GM19023 (cell line): ENCODE measurements around the gene ONECUT2.
"Not testable (repeated sequence)": the region's sequence is repeated elsewhere in the genome, so short reads cannot be mapped to it uniquely, and the experiment has no call there.

Experiments
- ATAC-seq: cut with Tn5 transposase; IDR thresholded peaks from one replicate; pipeline ENCODE4 v1.9.1; 2021; ENCODE audit warnings: mild to moderate bottlenecking, moderate library complexity; ENCODE audit not compliant: unreplicated experiment

Gene ONECUT2

GRCh38 chr18:57445488-57446319 is 10.5 kb downstream of the ONECUT2 start:
- no peak for ATAC-seq

GRCh38 chr18:57446322-57446721 is 11.1 kb downstream of the ONECUT2 start:
- no peak for ATAC-seq

GRCh38 chr18:57447154-57447621 is 12.0 kb downstream of the ONECUT2 start:
- ATAC-seq: no peak

DNA sequence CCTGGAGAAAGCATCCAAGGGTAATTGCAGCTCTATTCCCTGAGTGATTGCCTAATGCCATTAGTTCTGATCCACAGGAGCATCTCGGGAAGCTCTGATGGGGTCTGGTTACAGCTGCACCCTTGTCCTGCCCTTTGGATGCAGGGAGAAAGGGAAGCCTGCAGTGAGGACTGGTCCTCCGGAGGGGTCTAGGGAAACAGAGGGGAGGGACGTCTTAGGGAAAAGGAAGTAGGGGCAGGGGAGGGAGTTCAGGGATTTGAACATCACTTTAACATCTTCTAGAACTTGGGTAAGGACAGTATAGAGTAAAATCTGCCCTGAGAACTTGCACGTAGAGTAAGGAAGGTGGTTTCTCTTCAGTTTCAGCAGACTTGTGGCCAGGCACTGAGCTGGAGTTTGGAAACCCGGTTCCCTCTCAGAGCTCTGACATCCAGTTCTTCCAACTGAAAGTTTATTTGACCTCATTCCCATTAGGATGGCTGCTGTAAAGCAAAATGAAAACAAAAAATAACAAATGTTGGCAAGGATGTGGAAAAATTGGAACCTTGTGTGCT is 20.5 kb downstream of the ONECUT2 start:
- ATAC-seq: no peak

DNA sequence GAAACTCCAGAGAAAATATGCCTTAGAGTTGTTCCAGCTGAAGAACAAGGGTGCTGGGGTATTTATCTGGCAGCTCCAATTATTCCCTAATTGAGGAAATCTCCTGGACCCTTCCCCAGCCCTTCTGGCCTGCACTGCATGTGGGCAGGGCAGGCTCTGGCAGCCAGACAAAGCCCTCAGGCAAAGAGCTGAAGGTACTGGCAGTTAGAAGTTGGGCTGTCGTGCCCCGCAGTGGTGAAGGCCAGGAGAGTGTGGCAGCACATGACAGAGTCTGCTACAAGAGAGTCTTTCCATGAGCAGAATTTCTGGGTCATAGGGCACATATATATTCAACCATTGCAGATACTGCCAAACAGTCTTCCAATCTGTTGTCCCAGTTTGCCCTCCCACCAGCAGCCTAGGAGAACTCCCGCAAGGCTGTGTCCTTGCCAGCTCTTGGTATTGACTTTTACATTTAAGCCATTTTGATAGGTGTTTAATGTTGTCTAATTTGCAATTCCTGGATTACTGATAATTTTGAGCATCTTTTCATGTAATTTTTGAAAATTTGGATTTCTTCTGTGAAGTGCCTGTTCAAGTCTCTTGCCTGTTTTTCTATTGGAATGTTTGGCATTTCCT is 26.6 kb downstream of the ONECUT2 start:
- no peak for ATAC-seq

- no peak for ATAC-seq
Measured at GRCh38 chr18:57466307-57466706, 31.1 kb downstream of the ONECUT2 start.

DNA sequence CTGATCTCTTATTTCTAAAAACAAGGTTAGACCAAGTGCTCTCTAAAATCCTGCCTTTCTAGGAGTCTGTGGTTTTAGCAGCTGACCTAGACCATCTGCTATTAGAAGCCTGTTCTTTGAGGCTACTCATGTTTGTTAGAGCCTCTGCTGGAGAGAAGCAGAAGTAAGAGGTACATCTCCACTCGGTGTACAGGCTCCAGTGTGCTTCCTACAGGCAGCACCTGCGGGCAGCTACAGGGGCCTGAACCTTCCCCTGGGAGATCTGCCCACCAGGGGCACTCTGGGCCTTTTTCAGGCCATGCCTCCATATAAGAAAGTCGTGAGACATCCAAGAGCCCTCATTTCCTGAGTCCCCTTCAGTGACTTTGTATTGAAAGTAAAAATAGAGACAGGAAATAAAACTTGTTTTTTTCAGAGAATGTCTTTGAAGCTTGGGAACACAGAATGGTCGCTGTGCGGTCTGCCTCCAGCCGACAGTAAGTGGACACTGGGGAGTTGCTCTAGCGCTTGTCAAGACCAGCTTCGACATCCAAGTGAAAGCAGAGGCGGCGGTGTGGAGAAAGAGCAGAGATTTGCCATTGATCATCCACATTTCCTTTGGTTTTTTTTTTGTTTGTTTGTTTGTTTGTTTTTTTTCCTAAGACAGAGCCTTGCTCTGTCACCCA is 31.7 kb downstream of the ONECUT2 start:
- ATAC-seq: no peak

DNA sequence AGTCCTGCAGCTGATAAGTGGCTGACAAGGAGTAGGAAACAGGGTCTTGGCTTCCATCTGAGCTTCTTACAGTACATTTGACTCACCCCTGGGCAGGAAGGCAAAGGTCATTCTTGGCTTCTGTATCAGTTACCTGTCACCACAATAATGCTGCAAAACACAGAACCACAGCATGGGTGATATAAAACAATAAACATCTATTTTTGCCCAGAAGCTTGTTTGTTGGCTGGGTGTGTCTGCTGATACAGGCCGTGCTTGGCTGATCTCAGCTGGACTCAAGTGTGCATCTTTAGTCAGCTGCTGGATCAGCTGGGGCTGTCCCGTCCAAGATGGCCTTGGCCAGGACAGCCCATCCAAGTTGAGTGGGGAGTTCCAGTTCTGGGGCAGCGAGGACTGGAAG is 34.7 kb downstream of the ONECUT2 start:
- no peak for ATAC-seq

DNA sequence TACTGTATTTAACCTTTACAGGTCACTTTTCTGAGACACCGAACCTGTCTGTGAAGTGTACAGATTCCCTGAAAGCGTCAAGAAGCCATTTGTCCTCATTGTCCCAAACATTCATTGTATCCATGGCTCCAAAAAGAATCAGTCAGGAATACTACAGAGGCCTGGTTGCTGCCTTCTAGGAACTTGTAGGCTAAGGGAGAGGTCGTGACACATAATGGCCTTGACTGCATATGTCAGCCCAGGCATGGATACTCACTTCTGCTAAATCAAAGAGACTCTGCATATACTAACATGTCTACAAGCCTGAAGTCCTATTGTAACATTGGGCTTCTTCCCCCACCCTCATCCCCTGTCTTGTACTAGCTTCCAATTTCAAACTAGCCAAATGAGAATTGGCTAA is 40.2 kb downstream of the ONECUT2 start:
- no peak for ATAC-seq

- no peak for ATAC-seq
Measured at GRCh38 chr18:57475903-57476302, 40.7 kb downstream of the ONECUT2 start.

DNA sequence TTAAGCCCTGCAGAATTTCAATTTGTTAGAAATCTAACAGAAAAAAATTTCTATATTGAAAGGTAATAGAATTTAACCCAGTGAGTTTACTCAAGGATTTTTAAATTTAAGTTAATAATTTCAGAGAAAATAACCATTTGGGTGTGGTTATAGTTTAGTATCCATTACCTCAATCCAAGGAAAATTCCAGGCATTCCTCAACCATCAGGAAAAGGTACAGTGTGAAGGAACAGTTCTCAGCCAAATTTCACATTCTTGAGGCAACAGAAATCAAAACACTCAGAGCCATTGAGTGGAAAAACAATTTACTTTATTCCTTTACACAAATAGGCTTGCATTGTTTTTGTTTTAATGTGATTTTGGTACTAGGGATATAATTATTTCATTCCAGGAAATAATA is 45.6 kb downstream of the ONECUT2 start:
- no peak for ATAC-seq

DNA sequence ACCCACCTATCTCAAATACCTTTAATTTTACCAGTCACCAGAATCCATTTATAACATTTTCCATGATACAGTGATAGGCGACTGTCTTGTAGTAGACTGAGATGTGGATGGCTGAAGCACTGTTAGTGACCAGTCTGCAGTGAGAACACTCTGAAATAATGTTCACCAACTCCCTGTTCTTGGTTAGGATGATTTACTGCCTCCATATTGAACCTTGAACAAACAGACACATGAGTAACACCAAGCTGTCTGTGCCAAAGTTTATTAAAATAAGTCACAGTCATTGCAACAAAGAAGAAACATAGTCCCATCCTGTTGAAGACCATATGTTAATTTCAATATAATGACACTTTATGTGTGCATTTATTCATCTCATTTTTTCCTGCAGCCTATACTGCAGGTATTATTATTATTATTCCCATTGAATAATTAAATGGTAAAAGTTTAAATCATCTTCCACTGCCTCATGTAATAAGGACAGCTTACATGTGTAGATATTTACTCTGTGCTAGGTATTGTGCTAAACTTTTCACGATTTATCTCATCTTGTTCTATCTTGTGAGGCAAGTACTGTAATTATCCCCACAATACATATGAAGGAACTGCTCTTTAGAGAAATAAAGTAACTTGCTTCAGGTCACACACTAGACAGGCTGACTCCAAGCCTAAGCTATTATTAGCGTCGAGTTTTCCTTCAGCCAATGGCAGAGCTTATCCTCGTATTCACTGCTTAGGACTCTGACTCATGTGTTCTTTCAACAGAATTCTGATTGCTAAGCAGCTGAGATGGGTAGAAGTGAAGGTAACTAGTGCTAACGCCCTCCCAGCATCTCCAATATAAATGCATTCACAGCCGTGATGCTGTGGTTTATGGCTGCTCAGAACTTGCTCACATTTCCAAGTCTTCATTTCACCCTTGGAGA is 62.5 kb downstream of the ONECUT2 start:
- no peak for ATAC-seq

DNA sequence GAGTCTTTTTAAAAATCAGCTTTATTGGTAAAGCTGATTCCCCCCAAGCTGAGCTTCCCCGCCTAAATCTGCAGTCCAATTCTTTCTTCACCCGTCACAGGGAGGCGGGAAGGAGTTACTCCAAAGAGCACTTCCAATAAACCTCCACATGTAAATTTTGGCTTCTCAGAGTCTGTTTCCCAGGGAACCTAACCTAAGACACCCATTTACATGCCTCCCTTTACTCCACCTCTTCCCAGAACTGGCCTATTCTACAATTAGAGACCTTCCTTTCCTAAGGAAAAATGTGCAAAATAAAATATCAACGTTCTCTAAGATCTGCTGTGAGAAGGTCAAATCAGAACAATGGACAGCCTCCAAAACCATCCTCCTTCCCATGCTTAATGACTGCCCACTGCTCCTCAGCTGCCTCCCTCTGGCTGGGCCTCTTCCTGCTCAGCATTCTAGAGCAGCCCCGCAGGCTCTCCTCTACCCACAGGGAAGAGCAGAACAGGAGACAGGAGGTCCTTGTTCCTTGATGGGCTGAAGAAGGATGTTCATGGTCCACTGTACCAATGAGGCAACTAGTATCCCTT is 63.6 kb downstream of the ONECUT2 start:
- no peak for ATAC-seq

DNA sequence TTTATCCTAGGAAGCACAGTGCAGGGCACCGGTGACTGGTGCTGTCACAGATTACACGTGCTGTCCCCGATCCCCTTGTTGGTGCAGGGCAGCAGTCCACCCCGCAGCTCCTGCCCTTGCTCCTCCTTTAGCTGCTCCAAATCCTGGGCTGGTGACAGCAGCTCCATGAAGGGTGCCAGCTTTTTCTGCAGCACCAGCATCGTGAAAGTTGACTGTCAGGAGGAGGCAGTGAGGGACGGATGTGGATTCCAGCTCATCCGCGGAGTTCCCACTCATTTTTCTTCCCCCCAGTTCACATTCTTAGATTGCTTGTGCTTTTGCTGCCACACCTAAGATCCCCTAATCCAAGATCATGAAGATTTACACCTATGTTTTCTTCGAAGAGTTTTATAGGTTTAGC is 67.5 kb downstream of the ONECUT2 start:
- ATAC-seq: no peak

DNA sequence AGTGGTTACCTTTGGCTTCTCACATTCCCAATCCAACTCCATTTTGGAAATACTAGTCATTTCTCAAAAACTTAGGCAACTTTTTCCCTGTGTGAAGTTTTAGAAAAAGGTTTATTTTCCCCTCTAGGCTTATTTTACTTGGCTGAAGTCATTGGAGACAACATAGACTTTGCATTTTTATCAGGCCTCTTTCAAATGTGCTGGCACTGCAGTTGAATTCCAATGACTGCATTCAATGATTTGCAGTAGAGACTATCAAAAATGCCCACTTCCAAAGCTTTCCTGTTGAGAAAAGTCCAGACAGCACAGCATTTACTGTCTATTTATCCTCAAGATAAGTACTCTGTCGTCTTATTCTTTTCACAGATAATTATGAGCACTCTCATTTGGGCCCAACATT is 70.1 kb downstream of the ONECUT2 start:
- ATAC-seq: no peak

DNA sequence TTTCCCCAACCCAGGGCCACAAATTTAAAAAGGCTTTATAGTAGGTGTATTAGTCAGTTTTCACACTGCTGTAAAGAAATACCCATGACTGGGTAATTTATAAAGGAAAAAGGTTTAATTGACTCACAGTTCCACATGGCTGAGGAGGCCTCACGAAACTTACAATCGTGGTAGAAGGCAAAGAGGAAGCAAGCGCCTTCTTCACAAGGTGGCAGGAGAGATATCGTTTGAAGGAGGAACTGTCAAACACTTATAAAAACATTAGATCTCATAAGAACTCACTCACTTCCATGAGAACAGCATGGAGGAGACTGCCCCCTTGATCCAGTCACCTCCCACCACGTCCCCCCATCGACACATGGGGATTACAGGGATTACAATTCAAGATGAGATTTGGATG is 80.9 kb downstream of the ONECUT2 start:
- ATAC-seq: no peak

GRCh38 chr18:57518533-57518932 is 83.4 kb downstream of the ONECUT2 start:
- ATAC-seq: no peak

DNA sequence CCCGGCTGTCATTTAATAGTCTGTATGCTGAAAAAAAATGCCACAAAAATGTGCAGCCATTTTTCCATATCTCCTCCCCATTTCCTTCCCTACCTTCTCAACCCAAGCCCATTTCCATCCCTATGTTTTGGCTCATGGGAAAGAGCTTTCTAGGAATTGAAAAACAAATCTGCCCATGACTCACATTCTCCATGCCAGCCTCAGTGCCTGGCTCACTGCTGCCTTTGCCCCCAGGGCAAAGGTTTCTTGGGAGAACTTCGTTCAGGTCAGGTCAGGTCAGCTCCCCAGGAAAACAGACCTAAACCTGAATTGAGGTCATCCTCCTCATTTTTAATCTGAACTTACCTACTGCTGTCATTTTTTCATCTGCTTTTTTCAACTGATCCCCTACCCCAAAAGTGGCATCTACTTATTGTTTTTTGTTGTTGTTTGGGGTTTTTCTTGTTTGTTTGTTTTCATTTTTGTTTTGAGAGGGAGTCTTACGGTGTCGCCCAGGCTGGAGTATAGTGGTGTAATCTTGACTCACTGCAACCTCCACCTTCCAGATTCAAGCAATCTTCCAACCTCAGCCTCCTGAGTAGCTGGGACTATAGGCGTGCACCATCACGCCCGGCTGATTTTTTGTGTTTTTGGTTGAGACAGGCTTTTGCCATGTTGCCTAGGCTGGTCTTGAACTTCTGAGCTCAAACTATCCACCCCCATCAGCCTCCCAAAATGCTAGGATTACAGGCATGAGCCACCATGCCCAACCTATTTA is 84.7 kb downstream of the ONECUT2 start:
- no peak for ATAC-seq

DNA sequence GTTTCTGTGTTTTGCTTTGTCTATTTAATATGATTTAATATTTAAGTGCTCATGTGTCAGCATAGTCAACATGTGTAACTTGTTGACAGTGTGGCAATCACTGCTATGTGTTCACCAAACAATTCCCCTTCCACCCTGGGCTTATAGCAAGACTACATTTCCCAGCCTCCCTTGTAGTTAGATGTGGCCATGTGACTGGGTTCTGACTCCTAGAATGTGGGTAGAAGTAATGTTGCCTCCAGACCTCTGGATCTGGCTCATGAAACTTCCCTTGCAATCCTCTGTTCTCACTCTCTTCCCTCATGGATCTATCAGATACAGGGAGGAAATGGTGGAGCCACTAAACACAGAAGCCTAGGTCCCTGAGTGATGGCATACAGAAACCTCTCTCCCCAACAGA is 87.2 kb downstream of the ONECUT2 start:
- ATAC-seq: not testable (repeated sequence)
